HG03469 (cell line): ENCODE results near the gene FBXO4.
"Not testable (repeated sequence)": the region's sequence is repeated elsewhere in the genome, so short reads cannot be mapped to it uniquely, and the experiment has no call there.

Experiments
- ATAC-seq: cut with Tn5 transposase; IDR thresholded peaks from one replicate; pipeline ENCODE4 v1.9.1; 2021; ENCODE audit warnings: mild to moderate bottlenecking, moderate library complexity, moderate number of reproducible peaks; ENCODE audit not compliant: unreplicated experiment

FBXO4 gene

DNA sequence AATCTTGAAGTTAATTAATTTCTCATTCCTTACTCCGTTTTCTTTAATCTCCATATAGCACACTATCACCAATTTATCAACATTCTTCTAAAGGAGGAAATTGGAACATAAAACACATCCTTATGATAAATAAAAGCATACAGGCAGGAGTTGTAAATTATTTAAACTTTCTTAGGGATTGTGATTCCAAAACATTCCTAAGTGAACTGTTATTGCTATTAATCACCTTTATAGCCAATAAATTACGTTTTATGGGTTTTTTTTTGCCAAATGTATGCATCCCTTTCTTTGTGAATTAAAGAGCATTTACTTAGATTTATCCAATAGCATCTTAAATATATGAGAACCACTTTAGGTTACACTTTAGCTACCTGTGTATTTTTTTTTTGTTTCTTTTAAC lies 55.3 kb downstream of the FBXO4 start:
- no peak for ATAC-seq

DNA sequence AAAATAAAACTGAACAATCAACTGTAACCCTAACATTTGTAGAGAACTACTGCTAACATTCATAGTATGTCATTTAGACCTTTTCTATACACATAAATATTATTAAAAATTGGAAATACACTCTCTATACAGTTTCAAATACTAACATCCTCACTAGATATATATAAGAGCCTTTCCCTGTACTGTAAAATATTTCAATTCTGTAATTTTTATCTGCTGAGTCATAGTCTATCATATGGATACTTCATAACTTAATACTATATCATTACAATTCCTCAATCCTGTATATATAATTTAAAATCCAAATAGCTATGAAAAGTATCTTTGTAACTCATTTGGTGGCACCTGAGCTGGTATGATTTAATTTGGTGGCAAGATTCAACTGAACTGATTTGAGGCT lies 55.8 kb downstream of the FBXO4 start:
- ATAC-seq: no peak

- not testable (repeated sequence) for ATAC-seq
Observed at GRCh38 chr5:41982858-41983257, 57.8 kb downstream of the FBXO4 start.

- no peak for ATAC-seq
Observed at GRCh38 chr5:41983284-41983683, 58.2 kb downstream of the FBXO4 start.

DNA sequence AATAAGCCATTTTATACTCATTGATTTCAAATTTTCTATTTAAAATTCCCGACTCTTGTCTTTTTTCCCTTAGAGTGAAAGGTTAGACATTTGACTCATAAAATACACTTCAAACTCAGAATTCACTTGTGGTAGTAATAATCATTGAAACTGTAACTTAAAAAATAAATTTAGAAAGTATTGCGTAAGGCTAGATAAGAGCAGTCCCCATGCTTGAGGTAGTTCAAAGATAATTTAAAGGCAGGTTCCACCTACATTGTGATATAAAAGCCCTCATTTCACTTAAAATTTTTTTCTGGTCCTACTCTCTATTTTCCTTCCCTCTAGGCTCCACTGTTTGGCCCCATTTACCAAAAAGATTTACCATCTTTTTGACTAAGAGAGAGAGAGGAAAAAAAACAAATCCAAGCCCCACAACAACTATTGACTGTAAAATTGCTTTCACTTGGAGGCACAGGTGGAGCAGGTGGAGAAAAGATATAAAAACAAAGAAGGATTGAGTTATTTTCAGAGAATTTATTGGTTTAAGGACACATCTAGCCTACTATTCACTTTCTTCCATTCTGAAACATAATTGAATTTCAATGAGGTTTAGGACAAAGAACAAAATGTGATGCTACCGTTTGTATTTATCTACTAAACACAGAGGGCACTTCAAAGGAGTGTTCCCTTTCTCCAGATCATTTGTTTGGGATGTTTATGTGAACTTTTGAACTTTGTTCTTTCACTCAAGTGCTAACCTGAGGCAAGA lies 61.0 kb downstream of the FBXO4 start:
- no peak for ATAC-seq
